Non-pigmented ciliary epithelial cell (primary cell): Measurements from ENCODE around the gene ASPSCR1.
"Not testable (repeated sequence)": the region's sequence is repeated elsewhere in the genome, so short reads cannot be mapped to it uniquely, and the experiment has no call there.

Source experiments
- DNase-seq: peaks from one replicate; pipeline ENCODE4 v3.0.0-alpha.2; 2010; ENCODE audit warnings: low read depth

Gene ASPSCR1

GRCh38 chr17:82024859-82025258, 47.4 kb downstream of the ASPSCR1 start:
- no peak for DNase-seq

DNA sequence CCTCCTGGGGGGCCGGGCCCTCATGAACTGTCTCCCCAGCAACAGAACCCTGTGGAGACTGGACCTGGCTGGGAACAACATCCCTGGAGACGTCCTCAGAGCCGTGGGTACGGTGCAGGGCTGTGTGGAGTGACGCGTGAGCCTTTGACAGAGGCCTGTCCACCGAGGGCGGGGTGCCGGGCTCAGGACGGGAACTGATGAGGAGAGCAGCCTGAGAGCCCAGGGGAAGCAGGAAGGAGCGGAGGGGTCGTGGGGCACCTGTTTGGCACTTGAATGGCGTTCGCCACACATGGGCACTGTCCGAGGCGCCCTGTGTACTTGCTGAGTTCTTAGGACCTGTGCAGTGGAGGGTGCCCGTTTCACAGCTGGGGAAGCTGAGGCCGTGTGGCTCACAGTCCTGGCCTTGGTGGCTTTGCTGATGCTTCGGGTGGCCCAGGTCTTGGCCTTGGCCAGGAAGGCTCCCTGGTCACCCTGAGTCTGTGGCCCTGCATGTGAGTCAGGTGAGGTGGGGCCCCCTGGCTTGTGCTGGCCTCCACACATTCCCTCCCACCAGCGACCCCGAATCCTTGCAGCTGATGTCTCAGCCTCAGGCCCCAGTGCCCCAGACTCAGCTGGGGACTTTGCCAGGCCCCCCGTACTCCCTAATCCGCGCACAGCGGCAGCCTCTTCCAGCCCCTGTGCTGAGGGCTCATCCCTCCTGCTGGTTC, 48.1 kb downstream of the ASPSCR1 start:
- DNase-seq, result no peak

DNA sequence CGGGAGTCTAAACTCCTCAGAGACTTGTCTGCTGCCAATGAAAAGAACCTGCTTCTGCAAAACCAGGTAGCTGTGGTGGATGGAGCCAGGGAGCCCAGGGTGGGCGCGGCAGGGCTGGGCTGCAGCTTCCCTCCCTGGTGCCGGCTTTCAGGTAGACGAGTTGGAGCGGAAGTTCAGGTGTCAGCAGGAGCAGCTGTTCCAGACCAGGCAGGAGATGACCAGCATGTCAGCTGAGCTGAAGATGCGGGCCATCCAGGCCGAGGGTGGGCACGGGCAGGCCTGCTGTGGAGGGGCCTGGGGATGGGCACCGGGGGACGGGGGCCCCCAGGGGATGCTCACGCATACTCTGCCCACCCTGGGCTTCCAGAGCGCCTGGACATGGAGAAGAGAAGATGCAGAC, 50.8 kb downstream of the ASPSCR1 start:
- no peak for DNase-seq

DNA sequence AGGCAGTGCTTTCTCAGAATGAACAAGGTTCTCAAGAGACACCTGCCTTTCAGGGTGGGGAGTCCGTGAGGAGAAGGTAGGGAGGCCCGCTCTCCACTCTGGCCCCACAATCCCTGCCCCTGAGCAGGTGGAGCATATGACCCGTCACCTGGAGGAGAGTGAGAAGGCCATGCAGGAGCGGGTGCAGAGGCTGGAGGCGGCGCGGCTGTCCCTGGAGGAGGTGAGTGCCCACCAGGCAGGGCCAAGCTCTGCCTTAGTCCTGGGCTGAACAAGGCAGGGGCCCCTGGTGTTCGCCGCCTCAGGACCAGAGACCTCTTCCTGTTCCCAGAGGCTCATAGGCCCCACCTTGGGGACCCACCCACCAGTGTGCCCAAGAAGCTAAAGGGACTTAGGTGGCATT, 51.5 kb downstream of the ASPSCR1 start:
- no peak for DNase-seq

DNA sequence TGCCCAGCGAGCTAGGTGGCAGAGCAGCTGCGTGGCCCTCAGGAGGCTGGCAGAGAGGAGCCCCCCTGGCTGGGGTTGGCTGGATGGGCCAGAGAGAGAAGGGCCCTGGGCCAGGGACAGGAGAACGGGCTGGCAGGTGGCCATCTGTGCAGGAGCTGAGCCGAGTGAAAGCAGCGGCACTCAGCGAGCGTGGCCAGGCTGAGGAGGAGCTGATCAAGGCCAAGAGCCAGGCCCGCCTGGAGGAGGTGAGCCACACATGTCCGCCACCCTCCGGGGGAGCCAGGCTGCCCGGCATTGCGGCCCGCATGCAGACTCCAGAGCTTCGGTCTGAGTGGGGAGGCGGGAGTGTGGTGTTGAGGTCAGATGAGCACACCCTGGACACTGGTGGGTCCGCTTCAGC, 52.0 kb downstream of the ASPSCR1 start:
- no peak for DNase-seq

DNA sequence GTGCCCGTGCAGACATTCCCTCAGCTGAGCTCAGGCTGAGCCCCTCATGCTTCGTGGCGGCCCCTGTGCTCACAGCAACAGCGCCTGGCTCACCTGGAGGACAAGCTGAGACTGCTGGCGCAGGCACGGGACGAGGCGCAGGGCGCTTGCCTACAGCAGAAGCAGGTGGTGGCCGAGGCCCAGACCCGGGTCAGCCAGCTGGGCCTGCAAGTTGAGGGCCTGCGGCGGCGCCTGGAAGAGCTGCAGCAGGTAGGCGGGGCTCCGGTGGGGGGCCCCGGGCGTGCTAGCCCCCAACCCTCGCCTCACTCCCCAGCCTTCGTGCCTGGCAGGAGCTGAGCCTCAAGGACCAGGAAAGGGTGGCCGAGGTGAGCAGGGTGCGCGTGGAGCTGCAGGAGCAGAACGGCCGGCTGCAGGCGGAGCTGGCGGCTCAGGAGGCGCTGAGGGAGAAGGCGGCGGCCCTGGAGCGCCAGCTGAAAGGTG, 52.6 kb downstream of the ASPSCR1 start:
- no peak for DNase-seq

DNA sequence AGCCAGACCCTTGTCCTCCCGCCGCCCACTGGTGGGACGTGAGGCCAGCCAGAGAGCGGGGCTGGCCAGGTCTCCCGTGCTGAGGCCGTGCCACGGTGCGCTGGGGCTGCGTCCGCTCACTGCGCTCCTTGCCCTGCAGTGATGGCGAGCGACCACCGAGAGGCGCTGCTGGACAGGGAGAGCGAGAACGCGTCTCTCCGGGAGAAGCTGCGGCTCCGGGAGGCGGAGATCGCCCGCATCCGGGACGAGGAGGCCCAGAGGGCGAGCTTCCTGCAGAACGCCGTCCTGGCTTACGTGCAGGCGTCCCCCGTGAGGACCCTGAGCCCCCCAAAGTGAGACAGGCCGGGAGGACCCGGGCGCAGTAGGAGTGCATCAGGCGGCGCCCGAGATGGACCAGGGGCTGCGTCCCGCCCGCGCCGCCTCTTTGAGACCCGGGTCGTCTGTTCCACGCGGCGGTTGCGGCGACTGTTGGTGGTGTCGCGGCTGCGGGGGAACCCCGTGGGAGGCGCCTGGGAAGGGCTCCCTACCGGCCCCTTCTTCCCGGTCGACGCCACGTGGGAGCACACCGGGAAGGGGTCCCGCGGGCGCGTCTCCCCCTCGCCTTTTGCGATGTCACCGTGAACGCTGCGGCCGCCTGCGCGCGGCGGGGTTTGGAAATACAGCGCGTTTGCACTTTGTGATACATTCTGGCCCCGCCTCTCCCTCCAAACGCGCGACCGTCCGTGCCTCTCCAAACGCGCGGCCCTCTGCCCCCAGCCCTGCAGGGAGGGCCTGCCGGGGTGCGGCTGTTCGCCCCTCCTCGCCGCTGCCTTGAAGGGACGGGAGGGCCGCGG, 53.3 kb downstream of the ASPSCR1 start:
- peak; percentile 38 for DNase-seq

GRCh38 chr17:82031303-82031884, 54.0 kb downstream of the ASPSCR1 start, which contains the start of gene RAC3:
Gene RAC3 (plus strand): TSS chr17:82031678. CDS start chr17:82031762, 84 bp downstream.
- DNase-seq, result no peak

DNA sequence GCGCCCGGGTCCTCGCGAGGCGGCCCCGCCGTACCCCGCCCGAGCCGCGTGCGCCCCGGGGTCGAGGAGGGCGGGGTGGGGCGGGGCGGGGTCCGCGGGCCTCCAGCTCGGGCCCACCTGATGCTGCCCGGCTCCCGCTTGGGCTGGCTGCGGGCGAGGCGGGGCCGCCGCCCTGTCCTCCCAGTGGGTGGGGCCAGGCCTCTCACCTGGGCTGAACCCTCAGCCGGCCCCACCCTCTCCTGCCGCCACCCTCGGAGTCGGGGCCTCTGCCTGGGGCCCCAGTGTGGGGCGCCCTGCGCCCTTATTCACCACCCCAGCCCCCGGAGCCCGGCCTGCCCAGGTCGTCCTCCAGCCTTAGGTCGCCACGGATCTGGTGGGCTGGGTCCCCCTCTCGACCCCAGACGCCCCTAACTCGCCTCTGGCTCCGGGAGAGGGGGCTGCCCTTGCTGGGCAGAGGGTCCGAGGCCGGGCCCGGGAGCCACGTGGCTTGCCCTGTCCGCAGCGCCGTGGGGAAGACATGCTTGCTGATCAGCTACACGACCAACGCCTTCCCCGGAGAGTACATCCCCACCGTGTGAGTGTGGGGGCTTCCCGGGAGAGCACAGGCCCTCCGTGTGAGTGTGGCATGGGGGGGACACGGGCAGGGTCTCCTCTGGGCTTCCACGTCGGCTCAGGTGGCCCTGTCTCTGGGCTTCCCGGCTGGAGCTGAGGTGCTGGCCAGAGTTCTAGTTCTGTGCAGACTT, 54.6 kb downstream of the ASPSCR1 start:
- no peak for DNase-seq

GRCh38 chr17:82033359-82034085, 56.1 kb downstream of the ASPSCR1 start:
- DNase-seq, result no peak

GRCh38 chr17:82034371-82035011, 57.1 kb downstream of the ASPSCR1 start:
- no peak for DNase-seq

GRCh38 chr17:82035488-82035887, 58.1 kb downstream of the ASPSCR1 start:
- DNase-seq, result no peak

DNA sequence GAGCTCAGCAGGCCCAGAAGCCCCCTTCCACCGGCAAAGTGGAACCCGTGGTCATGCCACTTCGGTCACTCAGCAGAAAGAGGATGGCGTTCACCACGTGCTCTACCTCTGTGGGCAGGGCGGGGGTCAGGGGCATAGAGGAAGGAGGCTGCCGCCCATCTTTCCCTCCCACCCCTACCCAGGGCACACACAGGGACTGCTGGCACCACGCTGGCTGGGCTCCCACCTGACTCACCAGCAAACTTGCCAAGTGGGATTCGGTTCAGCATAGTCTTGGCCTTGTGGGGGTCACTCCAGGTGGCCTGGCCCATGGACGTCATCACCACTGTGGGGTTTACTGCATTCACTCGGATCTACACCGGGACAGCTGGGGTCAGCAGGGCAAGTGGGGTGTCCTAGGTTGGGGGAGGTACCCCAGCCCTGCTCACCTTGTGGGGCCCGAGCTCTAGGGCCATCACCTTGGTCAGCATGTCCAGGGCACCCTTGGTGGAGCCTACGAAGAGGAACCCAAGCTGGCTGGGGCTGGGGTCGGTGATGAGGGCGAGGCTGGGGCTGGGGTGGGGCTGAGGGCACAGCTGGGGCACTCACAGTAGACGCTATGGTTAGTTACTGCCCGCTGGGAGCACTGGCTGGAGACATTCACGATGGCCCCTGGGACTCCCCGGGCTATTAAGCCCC, 58.7 kb downstream of the ASPSCR1 start:
- DNase-seq, result no peak

DNA sequence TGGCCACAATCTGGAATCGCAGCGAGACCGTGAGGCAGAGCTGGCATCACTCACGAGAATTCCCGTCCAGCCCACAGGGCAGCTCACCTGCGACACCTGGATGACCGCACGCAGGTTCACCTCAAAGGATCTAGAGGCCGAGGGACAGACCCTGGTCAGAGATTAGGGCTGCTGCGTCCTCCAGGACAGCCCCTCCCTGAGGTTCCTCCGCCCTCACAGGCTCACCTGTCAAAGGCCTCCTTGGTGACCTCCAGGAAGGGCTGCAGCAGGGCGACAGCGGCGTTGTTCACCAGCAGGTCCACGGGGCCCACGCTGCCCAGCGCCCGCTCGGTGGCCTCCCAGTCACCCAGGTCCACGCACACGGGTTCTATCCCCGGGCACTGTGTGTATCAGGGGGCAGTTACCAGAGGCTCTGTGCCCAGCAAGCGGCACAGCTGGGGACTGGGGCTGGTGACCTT, 59.2 kb downstream of the ASPSCR1 start:
- no peak for DNase-seq

- DNase-seq, result peak; percentile 61
These were observed 59.9 kb downstream of the ASPSCR1 start, which contains the start of gene DCXR for GRCh38 chr17:82037092-82037888. Gene DCXR (minus strand): TSS chr17:82037697. CDS start chr17:82037682, 15 bp downstream.

DNA sequence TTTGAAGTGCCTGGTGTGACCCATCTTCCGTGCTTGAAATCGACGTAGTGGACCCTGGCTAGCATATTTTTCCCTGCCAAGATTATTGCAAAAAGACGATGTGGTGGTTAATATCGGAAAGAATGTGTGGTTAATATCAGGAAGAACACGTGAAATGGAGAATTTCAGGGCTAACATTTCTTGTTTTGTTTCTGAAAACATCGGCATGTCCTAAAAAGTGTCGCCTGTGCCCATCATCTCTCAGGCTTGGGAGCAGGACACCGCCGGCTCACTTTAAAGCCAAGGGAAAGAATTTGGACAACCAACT, 60.4 kb downstream of the ASPSCR1 start:
- DNase-seq, result no peak

DNA sequence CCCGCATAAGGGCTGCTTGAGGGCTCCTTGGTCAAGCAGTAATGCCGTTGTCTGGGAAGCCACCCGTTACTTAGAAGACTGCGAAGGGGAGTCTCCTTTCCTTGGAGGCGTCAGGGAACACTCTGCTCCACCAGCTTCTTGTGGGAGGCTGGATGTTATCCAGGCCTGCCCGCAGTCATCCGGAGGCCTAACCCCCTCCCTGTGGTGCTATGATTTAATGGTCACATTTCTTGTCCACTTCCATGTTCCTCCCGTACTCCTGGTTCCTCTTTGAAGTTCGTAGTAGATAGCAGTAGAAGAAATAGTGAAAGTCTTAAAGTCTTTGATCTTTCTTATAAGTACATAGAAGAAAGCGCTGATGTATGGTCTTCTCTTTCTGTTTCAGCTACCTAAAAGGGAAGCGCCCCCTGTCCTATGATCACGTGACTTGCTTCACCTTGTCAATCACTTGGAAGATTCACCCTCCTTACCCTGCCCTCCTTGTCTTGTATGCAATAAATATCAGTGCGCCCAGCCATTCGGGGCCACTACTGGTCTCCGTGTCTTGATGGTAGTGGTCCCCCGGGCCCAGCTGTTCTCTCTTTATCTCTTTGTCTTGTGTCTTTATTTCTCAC, 61.5 kb downstream of the ASPSCR1 start:
- DNase-seq, result not testable (repeated sequence)

DNA sequence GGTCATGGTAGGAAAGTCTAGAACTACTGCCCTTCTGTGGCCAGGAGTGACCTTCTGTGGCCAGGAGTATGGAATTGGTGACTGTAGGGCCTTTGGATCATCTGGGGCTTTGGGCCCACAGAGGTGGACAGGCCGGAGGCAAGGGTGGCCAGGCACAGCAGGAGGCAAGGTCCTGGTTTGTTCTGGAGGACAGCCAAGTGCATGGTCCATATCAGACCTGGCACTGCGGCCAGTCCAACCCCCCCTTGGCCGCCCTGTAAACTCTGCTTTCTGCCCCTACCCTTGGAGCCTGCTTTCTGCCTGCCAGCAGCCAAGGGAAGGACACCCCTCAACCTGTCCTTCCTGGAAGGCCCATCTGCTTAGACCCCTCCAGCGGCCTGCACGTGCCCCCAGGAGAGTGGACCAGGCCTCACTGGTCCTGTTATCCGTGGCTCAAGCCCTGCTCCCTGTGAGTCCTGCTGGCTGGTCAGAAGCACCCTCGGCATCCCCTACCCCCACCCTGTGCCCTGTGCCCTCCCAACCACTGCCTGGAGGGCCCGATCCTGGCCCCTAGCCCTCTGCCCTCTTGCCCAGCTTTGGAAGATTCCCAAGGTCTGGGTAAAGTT, 62.4 kb downstream of the ASPSCR1 start:
- DNase-seq, result no peak
